ENCODE data around the gene MEST. TPM values are rescaled to one million over a fixed set of nuclear protein-coding genes. Genes with fewer than 3 reads are reported as not detected.
A peak's percentile ranks its signal among the peaks of the same experiment; 100 is the strongest.
"Not testable (repeated sequence)": the region's sequence is repeated elsewhere in the genome, so short reads cannot be mapped to it uniquely, and the experiment has no call there.

Gene MEST
- total RNA-seq, 2 donors from 2014 or later: 44.3 to 47.7 TPM

DNA sequence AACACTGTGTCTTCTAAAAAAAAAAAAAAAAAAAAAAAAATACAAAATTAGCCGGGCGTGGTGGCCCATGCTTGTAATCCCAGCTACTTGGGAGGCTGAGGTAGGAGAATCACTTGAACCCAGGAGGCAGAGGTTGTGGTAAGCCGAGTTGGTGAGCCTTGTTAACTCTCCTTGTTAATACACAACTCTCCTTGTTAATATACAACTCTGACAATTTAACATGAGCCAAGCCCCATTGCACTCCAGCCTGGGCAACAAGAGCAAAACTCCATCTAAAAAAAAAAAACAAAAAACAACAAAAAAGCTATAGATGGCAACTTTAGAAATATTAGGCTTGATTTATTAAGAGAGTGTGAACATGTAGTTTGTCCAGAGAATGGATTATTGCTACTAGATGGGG lies 20.2 kb downstream of the MEST start:
- intact Hi-C loops (cut with DNase I, micrococcal nuclease); DNase-seq: not testable (repeated sequence)
- ATAC-seq: peak; percentile 74

DNA sequence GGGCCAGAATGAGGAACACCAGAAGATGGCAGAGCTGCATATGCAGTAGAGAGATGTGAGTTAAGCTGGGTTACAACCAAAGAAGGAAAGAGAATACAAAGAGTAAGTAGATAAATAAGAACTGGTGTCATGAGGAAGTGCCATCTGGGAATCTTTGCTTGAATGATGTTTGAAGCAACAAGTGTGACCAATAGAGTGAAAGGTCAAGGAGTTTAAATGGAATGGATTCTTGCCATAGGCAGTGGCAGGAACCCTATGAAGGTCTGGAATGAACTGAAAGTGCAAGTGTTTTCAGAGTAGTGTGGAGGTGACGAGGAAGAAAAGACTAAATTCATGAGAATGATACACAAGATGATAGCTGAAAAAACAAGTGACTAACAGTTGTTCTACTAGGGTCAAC lies 21.6 kb downstream of the MEST start:
- DNase-seq (no peak), ATAC-seq (peak; percentile 39)
- intact Hi-C loops (cut with DNase I, micrococcal nuclease): no loop called here

DNA sequence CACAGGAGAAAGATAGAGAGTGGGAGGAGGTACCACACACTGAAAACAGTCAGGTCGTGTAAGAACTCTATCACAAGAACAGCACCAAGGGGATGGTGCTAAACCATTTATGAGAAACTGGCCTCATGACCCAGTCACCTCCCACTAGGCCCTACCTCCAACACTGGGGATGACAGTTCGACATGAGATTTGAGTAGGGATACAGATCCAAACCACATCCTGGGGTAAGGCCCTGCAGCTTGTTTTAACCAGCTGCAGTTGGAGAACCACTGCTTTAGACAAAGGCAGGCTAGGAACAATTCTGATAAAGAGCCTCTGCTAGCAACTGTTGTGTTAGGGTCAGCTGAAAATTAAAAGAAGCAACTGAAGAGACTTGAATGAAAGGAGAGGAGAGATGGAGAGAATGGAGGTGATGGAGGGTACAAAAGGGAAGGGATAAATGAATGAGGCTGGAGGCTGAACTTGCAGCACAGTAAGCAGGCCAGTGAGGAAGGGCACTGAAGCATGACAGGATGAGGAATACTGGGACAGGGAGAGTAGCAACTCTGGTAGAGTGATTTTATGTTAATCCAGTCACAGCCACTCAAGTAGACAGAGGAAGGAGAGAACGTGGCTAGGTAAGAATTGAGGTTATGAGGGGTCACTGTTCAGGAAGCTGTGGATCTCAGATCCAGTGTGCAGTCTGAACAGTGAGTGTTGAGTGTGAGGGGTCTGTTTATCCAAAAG lies 23.6 kb downstream of the MEST start:
- no peak for DNase-seq
- no peak for ATAC-seq
- intact Hi-C loops (cut with DNase I, micrococcal nuclease): no loop called here

DNA sequence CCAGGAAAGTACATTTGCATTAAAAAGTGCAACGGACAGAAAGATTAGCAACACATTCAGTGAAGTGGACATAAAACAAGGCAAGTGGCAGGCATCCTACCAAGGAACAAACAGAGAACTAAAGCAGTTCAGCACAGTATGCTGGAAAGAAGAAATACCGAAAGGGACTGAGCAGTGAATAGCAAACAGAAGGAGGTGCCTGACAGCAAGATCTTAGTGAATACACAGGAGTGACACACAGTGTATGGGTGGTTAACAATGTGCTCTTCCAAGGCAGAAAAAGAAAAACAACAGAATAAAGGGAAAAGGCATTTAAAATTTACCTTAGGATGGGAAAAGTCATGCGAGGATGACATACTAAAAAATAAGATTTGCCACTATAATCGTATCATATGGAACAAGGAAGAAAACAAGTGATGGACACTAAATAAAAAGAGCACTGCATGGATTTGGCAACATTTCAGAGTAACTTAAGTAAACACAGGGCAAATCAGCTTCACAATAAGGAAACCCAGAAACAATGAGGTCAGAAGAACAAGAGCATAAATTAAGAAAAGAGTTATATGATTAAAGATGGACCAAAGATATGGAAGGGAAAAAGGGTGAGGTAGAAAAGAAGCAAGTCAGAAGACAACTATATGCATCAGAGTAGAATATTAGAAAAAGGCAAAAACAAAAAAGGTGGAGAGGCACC lies 29.5 kb downstream of the MEST start:
- intact Hi-C loops (cut with DNase I, micrococcal nuclease): no loop called here
- ATAC-seq (peak; percentile 92), DNase-seq (no peak)

- ATAC-seq; intact Hi-C loops (cut with DNase I, micrococcal nuclease); DNase-seq: not testable (repeated sequence)
Measured at GRCh38 chr7:130523519-130524125, 31.7 kb downstream of the MEST start.

- ATAC-seq (no peak), DNase-seq (no peak)
- intact Hi-C loops (cut with DNase I, micrococcal nuclease): no loop called here
Measured at GRCh38 chr7:130524628-130525027, 32.7 kb downstream of the MEST start.

DNA sequence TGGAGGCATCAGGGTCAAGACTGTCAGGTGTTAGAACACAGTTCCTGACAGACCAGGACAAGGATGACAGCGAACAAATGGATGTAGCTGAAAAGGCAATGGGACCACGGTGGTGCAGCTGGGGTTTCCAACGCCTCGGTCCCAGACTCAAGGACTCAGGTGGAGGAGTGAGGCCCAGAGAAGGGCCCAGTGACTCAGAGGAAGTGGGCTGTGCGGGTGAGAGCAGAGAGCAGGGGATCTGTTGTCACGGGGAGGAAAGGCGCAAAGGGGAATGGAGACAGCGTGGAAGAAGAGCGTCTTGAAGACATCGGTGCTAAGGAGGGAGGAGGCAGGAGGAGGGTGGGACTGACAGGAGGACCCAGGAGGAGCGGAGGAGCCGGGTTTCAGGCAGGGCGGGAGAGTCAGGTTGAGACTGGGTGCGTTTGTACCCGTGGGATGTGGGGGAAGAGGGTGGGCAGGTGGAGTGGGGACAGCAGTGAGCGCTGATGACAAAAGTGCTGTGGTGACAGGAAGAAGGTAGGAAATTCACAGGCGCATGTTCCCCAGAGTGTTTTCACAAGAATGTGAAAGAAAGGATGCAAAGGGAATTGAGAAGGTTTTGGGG lies 36.0 kb downstream of the MEST start:
- intact Hi-C loops (cut with DNase I, micrococcal nuclease); DNase-seq; ATAC-seq: not testable (repeated sequence)

DNA sequence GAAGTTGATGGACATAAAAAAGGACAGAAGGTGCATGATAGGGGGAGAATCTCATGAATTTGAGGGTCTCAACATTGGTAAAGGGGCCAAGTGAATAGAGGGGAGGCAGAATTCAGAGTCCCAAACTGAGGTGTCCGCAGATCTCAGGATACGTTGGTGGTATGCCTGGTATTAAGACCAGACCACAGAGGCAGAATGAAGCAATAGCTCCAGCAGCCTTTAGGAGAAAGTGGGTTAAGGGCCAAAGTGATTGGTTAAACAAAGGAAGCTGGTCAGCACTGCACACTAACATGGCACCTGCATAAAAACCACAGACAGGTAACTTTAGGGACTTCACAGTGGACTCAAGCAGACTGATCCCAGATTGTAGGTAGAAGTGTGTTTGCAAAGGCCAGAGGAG lies 37.5 kb downstream of the MEST start:
- intact Hi-C loops (cut with DNase I, micrococcal nuclease): no loop called here
- DNase-seq: no peak
- ATAC-seq: no peak

- intact Hi-C loops (cut with DNase I, micrococcal nuclease); ATAC-seq; DNase-seq: not testable (repeated sequence)
Measured at GRCh38 chr7:130537894-130538293, 46.0 kb downstream of the MEST start.

DNA sequence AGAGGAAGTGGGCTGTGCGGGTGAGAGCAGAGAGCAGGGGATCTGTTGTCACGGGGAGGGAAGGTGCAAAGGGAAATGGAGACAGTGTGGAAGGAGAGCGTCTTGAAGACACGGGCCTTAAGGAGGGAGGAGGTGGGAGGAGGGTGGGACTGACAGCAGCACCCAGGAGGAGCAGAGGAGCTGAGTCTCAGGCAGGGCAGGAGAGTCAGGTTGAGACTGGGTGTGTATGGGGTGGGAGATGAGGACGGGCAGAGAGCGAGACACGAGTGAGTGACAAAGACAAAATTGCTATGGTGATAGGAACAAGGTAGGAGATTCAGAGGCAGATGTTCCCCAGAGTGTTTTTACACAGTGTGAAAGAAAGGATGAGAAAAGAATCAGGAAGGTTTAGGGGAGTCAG lies 49.4 kb downstream of the MEST start:
- intact Hi-C loops (cut with DNase I, micrococcal nuclease); DNase-seq; ATAC-seq: not testable (repeated sequence)

GRCh38 chr7:130542297-130542696 lies 50.4 kb downstream of the MEST start:
- DNase-seq; intact Hi-C loops (cut with DNase I, micrococcal nuclease); ATAC-seq: not testable (repeated sequence)

DNA sequence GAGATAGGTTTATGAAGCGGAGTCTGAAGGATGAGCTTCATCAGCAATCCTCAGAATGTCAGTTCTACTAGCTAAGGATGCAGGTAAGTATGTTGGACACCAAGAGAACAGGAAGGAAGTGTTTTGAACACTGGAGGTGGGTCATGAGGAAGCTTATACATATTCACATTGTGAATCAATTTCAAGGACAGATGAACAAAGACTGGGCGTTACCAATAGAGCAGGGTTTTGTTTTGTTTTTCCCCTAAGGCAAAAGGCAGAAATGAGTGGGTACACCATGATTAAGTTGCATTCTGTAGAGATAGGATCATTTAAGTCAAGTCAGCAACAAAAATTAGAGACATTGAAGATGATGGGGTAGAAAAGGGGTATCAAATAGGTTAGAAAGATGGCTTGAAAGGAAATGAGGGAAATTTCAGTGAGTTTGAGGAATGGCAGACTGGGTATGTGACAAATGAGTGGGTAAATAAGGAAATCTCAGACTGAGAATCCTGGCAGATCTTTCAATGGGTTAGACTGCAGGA lies 51.7 kb downstream of the MEST start:
- no peak for DNase-seq
- no peak for ATAC-seq

GRCh38 chr7:130544356-130544755 lies 52.5 kb downstream of the MEST start:
- ATAC-seq: no peak
- intact Hi-C loops (cut with DNase I, micrococcal nuclease): no loop called here
- no peak for DNase-seq

More for the DNA sequence above, 51.7 kb downstream of the MEST start:
- intact Hi-C loops (cut with DNase I, micrococcal nuclease): no loop called here

- ATAC-seq (no peak), DNase-seq (no peak)
- intact Hi-C loops (cut with DNase I, micrococcal nuclease): no loop called here
Measured at GRCh38 chr7:130553398-130554029, 61.6 kb downstream of the MEST start.

- intact Hi-C loops (cut with DNase I, micrococcal nuclease): no loop called here
- ATAC-seq: no peak
- DNase-seq: no peak
Measured at GRCh38 chr7:130554481-130554880, 62.6 kb downstream of the MEST start.

Measured in left colon (tissue), 2 donors.